ENCODE data around the gene CXCR1.
A peak's percentile ranks its signal among the peaks of the same experiment; 100 is the strongest.

The CXCR1 gene

DNA sequence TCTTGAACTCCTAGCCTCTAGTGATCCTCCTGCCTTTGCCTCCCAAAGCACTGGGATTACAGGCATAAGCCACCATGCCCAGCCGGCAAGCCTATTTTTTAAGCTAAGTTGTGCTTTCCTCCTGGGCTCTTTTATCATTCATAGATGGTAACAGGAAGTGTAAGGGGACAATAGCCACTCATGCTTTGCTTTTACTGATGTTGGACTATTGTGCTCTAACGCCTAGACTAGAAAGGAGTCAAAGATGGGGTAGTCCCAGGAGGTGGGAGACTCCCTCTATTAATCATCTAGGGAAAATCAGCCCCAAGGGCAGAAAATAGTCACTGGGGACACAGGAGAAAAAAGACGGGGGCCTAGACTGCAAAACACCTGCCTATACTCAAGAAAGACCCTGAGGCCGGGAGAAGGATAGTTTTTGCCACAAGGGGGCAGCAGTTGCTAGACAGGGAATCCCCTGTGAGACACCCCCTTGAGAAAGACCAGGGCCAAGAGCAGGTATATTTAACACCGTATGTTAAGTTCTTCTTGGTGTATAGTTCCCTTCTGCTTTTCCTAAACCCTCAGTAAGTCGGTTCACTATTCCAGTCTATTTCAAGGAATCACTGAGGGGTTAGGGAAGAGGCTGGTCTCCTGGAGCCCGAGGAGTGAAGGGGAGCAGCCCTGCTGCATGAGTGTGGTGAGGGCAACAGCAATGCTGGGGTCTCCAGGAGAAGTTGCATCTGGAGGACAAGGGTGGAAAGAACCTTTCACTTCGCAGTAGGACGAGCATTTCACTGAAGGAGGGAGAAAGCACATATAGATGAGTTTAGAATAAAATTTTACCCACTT, 2.1 kb upstream of the CXCR1 start:
- in situ Hi-C loops (cut with HindIII; ENCODE audit: low sequenced_read_pairs), result no loop called here
- peak; percentile 77 for TF ChIP-seq CTCF (IDR thresholded peaks at IDR 0.05; ENCODE audit: low read depth, low read length)
- peak; percentile 15 for DNase-seq (ENCODE audit: low read depth, low spot score)
- H3K4me3 ChIP-seq (ENCODE audit: low read depth, low read length), result no peak overlapping the region

- DNase-seq (ENCODE audit: low read depth, low spot score), result no peak
- TF ChIP-seq CTCF (IDR thresholded peaks at IDR 0.05; ENCODE audit: low read depth, low read length), result no peak
- no peak overlapping the region for H3K4me3 ChIP-seq (ENCODE audit: low read depth, low read length)
- in situ Hi-C loops (cut with HindIII; ENCODE audit: low sequenced_read_pairs), result no loop called here
Observed at GRCh38 chr2:218168016-218168415, 1.3 kb upstream of the CXCR1 start.

DNA sequence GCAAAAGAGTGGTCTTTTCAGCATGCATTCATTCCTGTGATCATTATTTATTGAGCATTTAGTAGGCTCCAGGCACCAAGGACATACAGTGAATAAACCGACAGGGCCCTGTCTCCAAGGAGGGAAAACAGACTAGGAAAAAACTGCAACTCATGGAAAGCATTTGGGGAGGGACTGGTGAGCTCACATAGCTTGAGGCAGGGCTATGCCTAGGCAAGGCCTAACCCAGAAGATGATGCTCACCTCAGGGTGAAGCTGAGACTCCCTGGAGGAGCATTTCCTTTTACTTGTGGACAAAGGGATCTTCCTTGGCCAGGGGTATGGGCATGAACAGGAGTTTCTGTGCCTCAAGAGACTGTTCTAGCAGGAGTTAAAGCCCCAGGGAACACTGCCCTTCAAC, 3.9 kb downstream of the CXCR1 start:
- in situ Hi-C loops (cut with HindIII; ENCODE audit: low sequenced_read_pairs), result no loop called here
- no peak overlapping the region for H3K4me3 ChIP-seq (ENCODE audit: low read depth, low read length)
- TF ChIP-seq CTCF (IDR thresholded peaks at IDR 0.05; ENCODE audit: low read depth, low read length), result no peak
- no peak for DNase-seq (ENCODE audit: low read depth, low spot score)

GRCh38 chr2:218161644-218162043, 5.1 kb downstream of the CXCR1 start:
- no peak overlapping the region for H3K4me3 ChIP-seq (ENCODE audit: low read depth, low read length)
- no peak for DNase-seq (ENCODE audit: low read depth, low spot score)
- TF ChIP-seq CTCF (IDR thresholded peaks at IDR 0.05; ENCODE audit: low read depth, low read length), result no peak
- in situ Hi-C loops (cut with HindIII; ENCODE audit: low sequenced_read_pairs), result no loop called here

GRCh38 chr2:218155953-218156479, 10.7 kb downstream of the CXCR1 start:
- DNase-seq (ENCODE audit: low read depth, low spot score), result no peak
- no peak overlapping the region for H3K4me3 ChIP-seq (ENCODE audit: low read depth, low read length)
- TF ChIP-seq CTCF (IDR thresholded peaks at IDR 0.05; ENCODE audit: low read depth, low read length), result no peak
- in situ Hi-C loops (cut with HindIII; ENCODE audit: low sequenced_read_pairs), result no loop called here

GRCh38 chr2:218152777-218153176, 14.0 kb downstream of the CXCR1 start:
- DNase-seq (ENCODE audit: low read depth, low spot score), result no peak
- H3K4me3 ChIP-seq (ENCODE audit: low read depth, low read length), result no peak overlapping the region
- in situ Hi-C loops (cut with HindIII; ENCODE audit: low sequenced_read_pairs), result no loop called here
- no peak for TF ChIP-seq CTCF (IDR thresholded peaks at IDR 0.05; ENCODE audit: low read depth, low read length)

All from astrocyte of the spinal cord (primary cell).